ENCODE data around the gene BCAS3. TPM values are rescaled to one million over a fixed set of nuclear protein-coding genes. Genes with fewer than 3 reads are reported as not detected.

Gene BCAS3
- total RNA-seq, 1 experiment from 2014 or later = 26.3 TPM

- no peak for ATAC-seq
- Histone ChIP-seq H3K36me3 (ENCODE audit: control insufficient read depth in 1 of 2, insufficient read depth in 2 of 2, low read length in 2 of 2) (no peaks in the 10 kb centered on the region), H3K9ac (ENCODE audit: low read length) (no peak overlapping the region), H3K4me3 (replicated peaks in 1 of 2; ENCODE audit: low read depth in 1 of 2, low read length in 2 of 2) (no peak overlapping the region), H3K4me2 (ENCODE audit: low read length) (no peak overlapping the region), H4K20me1 (ENCODE audit: insufficient read depth) (no peaks in the 10 kb centered on the region), H2AFZ (ENCODE audit: low read depth, low read length, poor library complexity, severe bottlenecking) (no peak overlapping the region), H3K27ac (ENCODE audit: low read depth, low read length) (no peak overlapping the region), H3K4me1 (ENCODE audit: control insufficient read depth in 1 of 2, insufficient read depth in 2 of 2, low read length in 2 of 2) (no peaks in the 10 kb centered on the region), H3K27me3 (ENCODE audit: insufficient read depth, low read length) (no peaks in the 10 kb centered on the region; the same call in 1 of the 2 replicates), H3K9me2 (ENCODE audit: insufficient read depth) (no peaks in the 10 kb centered on the region), H3K9me3 (ENCODE audit: control insufficient read depth in 1 of 2, insufficient read depth in 1 of 2, low read depth in 1 of 2, low read length in 2 of 2) (no peaks in the 10 kb centered on the region), H3K79me2 (ENCODE audit: insufficient read depth, low read length) (no peaks in the 10 kb centered on the region)
- no peak for DNase-seq (ENCODE audit: low read depth, low spot score)
- intact Hi-C loops (cut with micrococcal nuclease) = no loop called here
- CTCF ChIA-PET = no interaction called here
- TF ChIP-seq POLR2A (IDR thresholded peaks at IDR 0.05; ENCODE audit: borderline replicate concordance, extremely low read depth, insufficient read depth, insufficient read length) (no peak), POLR2AphosphoS5 (IDR thresholded peaks at IDR 0.05; ENCODE audit: low read depth, low read length) (no peak), ZBTB33 (IDR thresholded peaks at IDR 0.05; ENCODE audit: extremely low read depth, insufficient replicate concordance, low read length) (no peak)
- RAD21 ChIA-PET (ENCODE audit: low non-redundant PET in 1 of 2, low total read pairs in 2 of 2, uncharacterized antibody in 2 of 2, unreplicated experiment in 2 of 2) = no interaction called here
- BruUV-seq (replicated peaks) = no TSS peak
- POLR2A ChIA-PET = no interaction called here
Observed at GRCh38 chr17:61199431-61200338, 522.0 kb downstream of the BCAS3 start.

GRCh38 chr17:61200339-61200715 is 522.7 kb downstream of the BCAS3 start:
- Histone ChIP-seq H3K9me2 (ENCODE audit: insufficient read depth) (no peaks in the 10 kb centered on the region), H2AFZ (ENCODE audit: low read depth, low read length, poor library complexity, severe bottlenecking) (no peak overlapping the region), H4K20me1 (ENCODE audit: insufficient read depth) (no peaks in the 10 kb centered on the region), H3K4me1 (ENCODE audit: control insufficient read depth in 1 of 2, insufficient read depth in 2 of 2, low read length in 2 of 2) (no peaks in the 10 kb centered on the region), H3K4me2 (ENCODE audit: low read length) (no peak overlapping the region), H3K36me3 (ENCODE audit: control insufficient read depth in 1 of 2, insufficient read depth in 2 of 2, low read length in 2 of 2) (no peaks in the 10 kb centered on the region), H3K9ac (ENCODE audit: low read length) (no peak overlapping the region), H3K27me3 (ENCODE audit: insufficient read depth, low read length) (no peaks in the 10 kb centered on the region), H3K9me3 (ENCODE audit: control insufficient read depth in 1 of 2, insufficient read depth in 1 of 2, low read depth in 1 of 2, low read length in 2 of 2) (no peaks in the 10 kb centered on the region), H3K79me2 (ENCODE audit: insufficient read depth, low read length) (no peaks in the 10 kb centered on the region), H3K4me3 (replicated peaks in 1 of 2; ENCODE audit: low read depth in 1 of 2, low read length in 2 of 2) (no peak overlapping the region), H3K27ac (ENCODE audit: low read depth, low read length) (no peak overlapping the region)
- ChIA-PET CTCF (no interaction called here), POLR2A (no interaction called here), RAD21 (ENCODE audit: low non-redundant PET in 1 of 2, low total read pairs in 2 of 2, uncharacterized antibody in 2 of 2, unreplicated experiment in 2 of 2) (no interaction called here)
- BruUV-seq (replicated peaks) = no TSS peak
- ATAC-seq = no peak
- intact Hi-C loops (cut with micrococcal nuclease) = no loop called here
- no peak for DNase-seq (ENCODE audit: low read depth, low spot score)
- TF ChIP-seq JUND (IDR thresholded peaks at IDR 0.05) (no peak), SRF (IDR thresholded peaks at IDR 0.05; ENCODE audit: low read depth) (no peak), POLR2A (IDR thresholded peaks at IDR 0.05; ENCODE audit: borderline replicate concordance, extremely low read depth, insufficient read depth, insufficient read length) (no peak), MAX (IDR thresholded peaks at IDR 0.05) (no peak), ZBTB33 (IDR thresholded peaks at IDR 0.05; ENCODE audit: extremely low read depth, insufficient replicate concordance, low read length) (no peak), TCF7L2 (IDR thresholded peaks at IDR 0.05; ENCODE audit: borderline replicate concordance, extremely low read depth, insufficient read depth, insufficient read length) (no peak), POLR2AphosphoS5 (IDR thresholded peaks at IDR 0.05; ENCODE audit: low read depth, low read length) (no peak), SIN3A (IDR thresholded peaks at IDR 0.05; ENCODE audit: low read depth) (no peak), CTCF (IDR thresholded peaks at IDR 0.05 in 2 of 3, conservative IDR thresholded peaks at IDR 0.05 in 1 of 3; ENCODE audit: borderline replicate concordance in 1 of 3, insufficient read depth in 1 of 3, low read depth in 2 of 3, low read length in 2 of 3) (no peak), CBX3 (IDR thresholded peaks at IDR 0.05; ENCODE audit: low read depth) (no peak), EZH2phosphoT487 (IDR thresholded peaks at IDR 0.05; ENCODE audit: borderline replicate concordance) (no peak), FOSL1 (IDR thresholded peaks at IDR 0.05; ENCODE audit: low read depth) (no peak)

All from HCT116 (cell line).